ENCODE results near the gene SLC35B2. TPM values are rescaled to one million over a fixed set of nuclear protein-coding genes. Genes with fewer than 3 reads are reported as not detected.

Gene SLC35B2
- total RNA-seq, 3 donors from 2014 or later = 24.9 to 38.0 (median 31.6) TPM

DNA sequence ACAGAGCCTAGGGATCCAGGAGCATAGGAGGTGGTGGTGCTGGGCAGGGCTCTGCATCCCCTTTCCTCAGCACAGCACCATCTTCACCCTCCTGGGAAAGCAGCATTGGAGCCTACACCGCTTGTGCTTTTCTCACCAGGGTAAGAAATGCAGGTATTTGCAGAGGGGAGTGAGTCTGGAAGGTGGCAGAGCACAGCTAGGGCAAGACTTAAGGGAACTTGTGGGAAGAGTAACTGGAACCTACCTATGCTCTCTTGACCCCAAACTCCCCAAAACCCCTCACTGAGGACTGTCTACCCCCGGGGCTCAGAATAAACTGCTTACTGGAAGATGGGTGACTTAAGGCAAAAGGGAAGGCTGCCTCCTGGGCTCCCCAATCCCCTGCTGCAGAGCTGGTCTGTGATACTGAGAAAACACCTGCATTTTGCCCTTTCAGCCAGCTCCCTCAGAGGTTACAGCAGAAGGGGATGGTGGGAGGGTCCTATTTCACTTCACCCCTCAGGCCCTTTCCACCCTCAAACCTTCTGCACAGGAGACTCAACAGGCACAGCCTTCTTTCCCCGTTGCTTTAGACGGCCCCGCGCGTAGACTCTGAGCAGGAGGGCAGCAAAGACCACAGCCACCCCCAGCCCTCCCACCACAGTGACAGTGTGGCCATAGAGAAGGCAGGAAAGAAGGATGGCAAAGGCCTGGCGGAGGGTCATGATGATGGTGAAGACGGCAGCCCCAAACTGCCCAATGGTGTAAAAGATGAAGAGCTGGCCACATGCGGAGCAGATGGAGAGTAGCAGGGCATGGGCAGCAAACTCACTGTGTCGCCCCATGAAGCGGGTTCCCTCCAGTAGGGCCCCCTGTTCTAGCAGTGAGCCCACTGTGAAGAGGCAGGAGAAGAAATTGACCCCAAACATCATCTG is 2.9 kb downstream of the SLC35B2 start:
- no peak overlapping the region for H3K4me3 ChIP-seq
- peaks cover 18% of the 10 kb centered on the region for H3K4me1 ChIP-seq (ENCODE audit: low read depth)
- ATAC-seq (no peak), DNase-seq (no peak)
- H3K9me3 ChIP-seq = no peaks in the 10 kb centered on the region
- TF ChIP-seq, protein P1, sequence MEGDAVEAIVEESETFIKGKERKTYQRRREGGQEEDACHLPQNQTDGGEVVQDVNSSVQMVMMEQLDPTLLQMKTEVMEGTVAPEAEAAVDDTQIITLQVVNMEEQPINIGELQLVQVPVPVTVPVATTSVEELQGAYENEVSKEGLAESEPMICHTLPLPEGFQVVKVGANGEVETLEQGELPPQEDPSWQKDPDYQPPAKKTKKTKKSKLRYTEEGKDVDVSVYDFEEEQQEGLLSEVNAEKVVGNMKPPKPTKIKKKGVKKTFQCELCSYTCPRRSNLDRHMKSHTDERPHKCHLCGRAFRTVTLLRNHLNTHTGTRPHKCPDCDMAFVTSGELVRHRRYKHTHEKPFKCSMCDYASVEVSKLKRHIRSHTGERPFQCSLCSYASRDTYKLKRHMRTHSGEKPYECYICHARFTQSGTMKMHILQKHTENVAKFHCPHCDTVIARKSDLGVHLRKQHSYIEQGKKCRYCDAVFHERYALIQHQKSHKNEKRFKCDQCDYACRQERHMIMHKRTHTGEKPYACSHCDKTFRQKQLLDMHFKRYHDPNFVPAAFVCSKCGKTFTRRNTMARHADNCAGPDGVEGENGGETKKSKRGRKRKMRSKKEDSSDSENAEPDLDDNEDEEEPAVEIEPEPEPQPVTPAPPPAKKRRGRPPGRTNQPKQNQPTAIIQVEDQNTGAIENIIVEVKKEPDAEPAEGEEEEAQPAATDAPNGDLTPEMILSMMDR (IDR thresholded peaks at IDR 0.05) = no peak
- peaks cover 26% of the 10 kb centered on the region for H3K36me3 ChIP-seq (ENCODE audit: low read depth)
- intact Hi-C loops (cut with DNase I, micrococcal nuclease) = no loop called here

DNA sequence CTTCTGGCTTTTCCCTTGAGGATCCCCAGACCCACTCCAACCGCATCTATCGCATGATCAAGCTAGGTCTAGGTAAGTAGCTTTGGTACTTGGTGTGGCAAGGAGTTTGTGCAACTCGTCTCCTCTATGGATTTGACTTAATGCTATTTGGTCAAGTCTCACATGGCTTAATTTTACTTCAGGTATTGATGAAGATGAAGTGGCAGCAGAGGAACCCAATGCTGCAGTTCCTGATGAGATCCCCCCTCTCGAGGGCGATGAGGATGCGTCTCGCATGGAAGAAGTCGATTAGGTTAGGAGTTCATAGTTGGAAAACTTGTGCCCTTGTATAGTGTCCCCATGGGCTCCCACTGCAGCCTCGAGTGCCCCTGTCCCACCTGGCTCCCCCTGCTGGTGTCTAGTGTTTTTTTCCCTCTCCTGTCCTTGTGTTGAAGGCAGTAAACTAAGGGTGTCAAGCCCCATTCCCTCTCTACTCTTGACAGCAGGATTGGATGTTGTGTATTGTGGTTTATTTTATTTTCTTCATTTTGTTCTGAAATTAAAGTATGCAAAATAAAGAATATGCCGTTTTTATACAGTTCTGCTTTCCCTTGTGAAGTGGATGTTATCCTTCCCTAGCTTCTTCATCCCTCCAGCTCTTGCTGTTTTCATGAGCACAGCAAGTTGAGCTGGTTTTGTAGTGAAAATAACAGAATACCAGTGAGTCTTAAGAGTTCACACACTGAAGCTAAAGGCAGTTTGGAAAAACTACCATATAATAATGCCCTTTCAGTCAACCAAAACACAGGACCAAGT is 3.8 kb downstream of the SLC35B2 start:
- intact Hi-C loops (cut with DNase I, micrococcal nuclease) = no loop called here
- peaks cover 26% of the 10 kb centered on the region for H3K36me3 ChIP-seq (ENCODE audit: low read depth)
- peaks cover 26% of the 10 kb centered on the region for H3K4me1 ChIP-seq (ENCODE audit: low read depth)
- ATAC-seq (no peak), DNase-seq (peak in 1 of 3 donors; percentile 76)
- H3K9me3 ChIP-seq = no peaks in the 10 kb centered on the region
- TF ChIP-seq, protein P1 (IDR thresholded peaks at IDR 0.05) = no peak
- no peak overlapping the region for H3K4me3 ChIP-seq

DNA sequence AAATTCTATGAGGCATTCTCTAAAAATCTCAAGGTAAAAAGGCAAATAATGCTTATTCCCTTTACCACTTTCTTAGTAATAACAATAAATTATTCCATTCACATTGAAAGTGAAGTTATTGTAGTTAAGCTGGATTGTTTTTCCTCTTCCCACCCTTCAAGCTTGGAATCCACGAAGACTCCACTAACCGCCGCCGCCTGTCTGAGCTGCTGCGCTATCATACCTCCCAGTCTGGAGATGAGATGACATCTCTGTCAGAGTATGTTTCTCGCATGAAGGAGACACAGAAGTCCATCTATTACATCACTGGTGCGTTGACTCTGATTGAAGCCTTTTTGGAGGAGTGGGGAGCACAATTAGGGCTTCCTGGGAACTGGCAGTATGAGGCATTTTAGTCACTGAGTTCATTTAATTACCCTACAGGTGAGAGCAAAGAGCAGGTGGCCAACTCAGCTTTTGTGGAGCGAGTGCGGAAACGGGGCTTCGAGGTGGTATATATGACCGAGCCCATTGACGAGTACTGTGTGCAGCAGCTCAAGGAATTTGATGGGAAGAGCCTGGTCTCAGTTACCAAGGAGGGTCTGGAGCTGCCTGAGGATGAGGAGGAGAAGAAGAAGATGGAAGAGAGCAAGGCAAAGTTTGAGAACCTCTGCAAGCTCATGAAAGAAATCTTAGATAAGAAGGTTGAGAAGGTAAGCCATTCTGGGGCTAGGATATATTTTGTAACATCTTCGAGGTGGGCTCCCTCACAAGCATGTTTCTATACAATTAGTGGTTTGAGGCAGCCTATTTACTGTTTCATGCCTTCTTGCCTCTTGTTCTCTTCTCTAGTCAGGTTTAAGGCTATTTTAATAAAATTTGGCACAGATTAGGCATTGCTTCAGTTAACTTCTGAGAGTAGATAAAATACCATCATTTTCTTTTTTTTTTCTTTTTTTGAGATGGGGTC is 5.5 kb downstream of the SLC35B2 start:
- Histone ChIP-seq H3K4me1 (ENCODE audit: low read depth) (peaks cover 26% of the 10 kb centered on the region), H3K4me3 (no peak overlapping the region), H3K36me3 (ENCODE audit: low read depth) (peaks cover 26% of the 10 kb centered on the region), H3K9me3 (no peaks in the 10 kb centered on the region)
- DNase-seq = no peak
- intact Hi-C loops (cut with DNase I, micrococcal nuclease) = no loop called here
- no peak for ATAC-seq
- TF ChIP-seq, protein P1 (IDR thresholded peaks at IDR 0.05) = no peak

DNA sequence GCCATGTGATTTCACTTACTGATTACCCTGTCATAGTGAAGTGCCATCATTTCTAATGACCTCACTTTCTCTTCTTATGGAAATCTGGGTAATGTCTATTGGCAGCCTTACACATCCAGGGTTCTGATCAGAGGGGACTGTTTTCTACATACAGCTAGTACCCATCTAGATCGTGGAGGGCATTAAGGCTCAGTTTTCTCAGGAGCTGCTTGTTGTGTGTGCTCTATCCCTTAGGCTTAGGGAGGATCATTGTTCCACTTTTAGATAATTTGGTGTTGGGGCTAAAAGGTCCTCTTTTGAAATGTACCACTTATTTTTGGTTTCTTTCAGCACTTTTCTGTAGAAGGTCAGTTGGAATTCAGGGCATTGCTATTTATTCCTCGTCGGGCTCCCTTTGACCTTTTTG is 6.6 kb downstream of the SLC35B2 start:
- ATAC-seq (no peak), DNase-seq (no peak)
- Histone ChIP-seq H3K36me3 (ENCODE audit: low read depth) (peaks cover 26% of the 10 kb centered on the region), H3K4me1 (ENCODE audit: low read depth) (peaks cover 15% of the 10 kb centered on the region), H3K9me3 (no peaks in the 10 kb centered on the region), H3K4me3 (no peak overlapping the region)
- intact Hi-C loops (cut with DNase I, micrococcal nuclease) = no loop called here
- TF ChIP-seq, protein P1 (IDR thresholded peaks at IDR 0.05) = no peak

Measured in mucosa of descending colon (tissue), 3 donors.